ENCODE data around the gene EGFL6.

EGFL6 gene

GRCh38 chrX:13536551-13536950 lies 32.9 kb upstream of the EGFL6 start:
- no peak for TF ChIP-seq CTCF (IDR thresholded peaks at IDR 0.05; ENCODE audit: low read depth, low read length, missing control alignments)
- H3K4me3 ChIP-seq (ENCODE audit: low read depth, low read length), result no peak overlapping the region
- no peak for DNase-seq (ENCODE audit: low read depth)
- in situ Hi-C loops (cut with HindIII; ENCODE audit: low sequenced_read_pairs), result loop anchor here (5.0 kb wide), 1 partner anchor 36 kb away; no protein-coding TSS in a partner anchor

GRCh38 chrX:13538414-13538813 lies 31.0 kb upstream of the EGFL6 start:
- no peak for TF ChIP-seq CTCF (IDR thresholded peaks at IDR 0.05; ENCODE audit: low read depth, low read length, missing control alignments)
- no peak for DNase-seq (ENCODE audit: low read depth)

GRCh38 chrX:13540602-13541001 lies 28.8 kb upstream of the EGFL6 start:
- no peak overlapping the region for H3K4me3 ChIP-seq (ENCODE audit: low read depth, low read length)
- in situ Hi-C loops (cut with HindIII; ENCODE audit: low sequenced_read_pairs), result no loop called here
- TF ChIP-seq CTCF (IDR thresholded peaks at IDR 0.05; ENCODE audit: low read depth, low read length, missing control alignments), result no peak
- no peak for DNase-seq (ENCODE audit: low read depth)

More at GRCh38 chrX:13538414-13538813, 31.0 kb upstream of the EGFL6 start:
- no peak overlapping the region for H3K4me3 ChIP-seq (ENCODE audit: low read depth, low read length)
- in situ Hi-C loops (cut with HindIII; ENCODE audit: low sequenced_read_pairs), result loop anchor here (5.0 kb wide), 1 partner anchor 34 kb away; no protein-coding TSS in a partner anchor

DNA sequence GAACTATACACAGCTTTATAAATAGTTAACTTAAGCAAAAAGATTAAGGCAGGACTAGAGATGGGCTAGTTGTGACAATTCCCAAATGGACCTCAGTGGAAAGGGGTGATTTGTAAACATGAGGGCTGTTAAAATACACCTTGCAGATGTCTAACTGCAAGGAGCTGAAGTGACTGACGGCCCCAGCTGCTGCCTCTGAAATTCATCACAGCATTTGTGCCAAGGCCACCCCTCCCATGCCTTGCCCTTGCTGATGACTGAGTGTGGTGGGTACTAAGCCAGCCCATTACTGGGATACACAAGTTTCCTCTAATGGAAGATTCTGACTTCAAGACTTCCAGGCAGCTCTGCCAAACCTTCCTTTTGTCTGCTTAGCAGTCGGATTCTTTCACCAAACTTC lies 23.7 kb upstream of the EGFL6 start:
- TF ChIP-seq CTCF (IDR thresholded peaks at IDR 0.05; ENCODE audit: low read depth, low read length, missing control alignments), result no peak
- in situ Hi-C loops (cut with HindIII; ENCODE audit: low sequenced_read_pairs), result no loop called here
- no peak for DNase-seq (ENCODE audit: low read depth)
- H3K4me3 ChIP-seq (ENCODE audit: low read depth, low read length), result no peak overlapping the region

GRCh38 chrX:13547671-13548070 lies 21.7 kb upstream of the EGFL6 start:
- no peak for DNase-seq (ENCODE audit: low read depth)
- no peak overlapping the region for H3K4me3 ChIP-seq (ENCODE audit: low read depth, low read length)
- in situ Hi-C loops (cut with HindIII; ENCODE audit: low sequenced_read_pairs), result no loop called here
- TF ChIP-seq CTCF (IDR thresholded peaks at IDR 0.05; ENCODE audit: low read depth, low read length, missing control alignments), result no peak

DNA sequence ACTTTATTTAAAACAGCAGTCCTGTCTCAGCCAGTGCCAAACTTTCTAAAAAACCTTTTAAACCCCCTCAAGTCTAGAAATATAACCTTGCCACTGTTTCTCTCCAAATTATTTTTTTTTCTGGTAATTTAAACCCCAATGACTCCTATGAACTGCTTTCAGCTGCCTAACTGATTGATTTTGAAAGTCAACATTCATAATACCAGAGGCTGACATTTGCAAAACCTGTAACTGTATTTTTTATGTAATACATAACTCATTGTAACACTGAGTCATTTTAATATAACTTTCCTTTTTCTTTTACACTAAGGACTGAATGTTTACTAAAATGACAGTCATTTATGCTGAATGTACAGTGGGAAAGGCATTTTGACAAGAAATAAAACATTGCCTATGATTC lies 19.1 kb upstream of the EGFL6 start:
- no peak for TF ChIP-seq CTCF (IDR thresholded peaks at IDR 0.05; ENCODE audit: low read depth, low read length, missing control alignments)
- in situ Hi-C loops (cut with HindIII; ENCODE audit: low sequenced_read_pairs), result no loop called here
- no peak overlapping the region for H3K4me3 ChIP-seq (ENCODE audit: low read depth, low read length)
- no peak for DNase-seq (ENCODE audit: low read depth)

GRCh38 chrX:13551610-13552009 lies 17.8 kb upstream of the EGFL6 start:
- no peak for TF ChIP-seq CTCF (IDR thresholded peaks at IDR 0.05; ENCODE audit: low read depth, low read length, missing control alignments)
- no peak overlapping the region for H3K4me3 ChIP-seq (ENCODE audit: low read depth, low read length)
- no peak for DNase-seq (ENCODE audit: low read depth)
- in situ Hi-C loops (cut with HindIII; ENCODE audit: low sequenced_read_pairs), result no loop called here

Data from astrocyte of the cerebellum (primary cell).